SJSA1 (cell line): ENCODE results near the gene DDX50. TPM values are rescaled to one million over a fixed set of nuclear protein-coding genes. Genes with fewer than 3 reads are reported as not detected.
"Not testable (repeated sequence)": the region's sequence is repeated elsewhere in the genome, so short reads cannot be mapped to it uniquely, and the experiment has no call there.

Experiments used
- DNase-seq, 2 experiments: peaks; one replicate each; pipeline ENCODE4 v3.0.0-alpha.2; 2015 to 2020; ENCODE audit warnings: low spot score in 2 of 2, low read depth in 1 of 2
- H3K27ac ChIP-seq: fragments of 250-450 bp; sonication (Bioruptor Pico); 2 replicates; pipeline ENCODE4 v1.5.1; 2020; ENCODE audit warnings: mild to moderate bottlenecking, moderate library complexity
- H3K27me3 ChIP-seq: fragments of 250-450 bp; sonication (Bioruptor Pico); replicated peaks from 2 replicates; pipeline ENCODE4 v1.5.1; 2020; ENCODE audit warnings: mild to moderate bottlenecking, moderate library complexity
- H3K36me3 ChIP-seq: fragments of 250-450 bp; sonication (Bioruptor Pico); 2 replicates; pipeline ENCODE4 v1.5.1; 2020; ENCODE audit warnings: mild to moderate bottlenecking
- H3K4me1 ChIP-seq: fragments of 250-450 bp; sonication (Bioruptor Pico); replicated peaks from 2 replicates; pipeline ENCODE4 v1.6.1; 2021; ENCODE audit warnings: mild to moderate bottlenecking
- H3K4me3 ChIP-seq: fragments of 250-450 bp; sonication (Bioruptor Pico); 2 replicates; pipeline ENCODE4 v1.5.1; 2020; ENCODE audit warnings: mild to moderate bottlenecking
- H3K9me3 ChIP-seq: fragments of 250-450 bp; sonication (Bioruptor Pico); replicated peaks from 2 replicates; pipeline ENCODE4 v1.5.1; 2020; ENCODE audit warnings: mild to moderate bottlenecking
- total RNA-seq: library from RNA; depleted of rRNA; stranded (reverse); fragments of >200 nt; shearing (Covaris generic); gene quantifications from 2 replicates; pipeline ENCODE4 v1.2.3, GENCODE V29; 2014; rRNA removed

The DDX50 gene
- total RNA-seq, 1 experiment from 2014 or later, result 61.6 TPM

GRCh38 chr10:68979738-68980137, 78.6 kb downstream of the DDX50 start:
- H3K4me3 ChIP-seq, H3K27me3 ChIP-seq, H3K27ac ChIP-seq, H3K4me1 ChIP-seq, DNase-seq, H3K9me3 ChIP-seq: not testable (repeated sequence)
- peaks cover 95% of the 10 kb centered on the region for H3K36me3 ChIP-seq

GRCh38 chr10:68981074-68981473, 80.0 kb downstream of the DDX50 start:
- Histone ChIP-seq H3K27me3 (no peaks in the 10 kb centered on the region), H3K36me3 (peaks cover 91% of the 10 kb centered on the region), H3K9me3 (no peaks in the 10 kb centered on the region), H3K4me1 (no peaks in the 10 kb centered on the region), H3K27ac (no peak overlapping the region), H3K4me3 (no peak overlapping the region)
- DNase-seq, result no peak

GRCh38 chr10:68982389-68982788, 81.3 kb downstream of the DDX50 start:
- no peak overlapping the region for H3K27ac ChIP-seq
- H3K9me3 ChIP-seq, result no peaks in the 10 kb centered on the region
- peaks cover 78% of the 10 kb centered on the region for H3K36me3 ChIP-seq
- no peaks in the 10 kb centered on the region for H3K4me1 ChIP-seq
- no peak for DNase-seq
- H3K4me3 ChIP-seq, result no peak overlapping the region
- H3K27me3 ChIP-seq, result no peaks in the 10 kb centered on the region

GRCh38 chr10:68987611-68988010, 86.5 kb downstream of the DDX50 start:
- Histone ChIP-seq H3K4me3 (no peak overlapping the region), H3K27ac (no peak overlapping the region), H3K4me1 (peaks cover 14% of the 10 kb centered on the region), H3K36me3 (peaks cover 42% of the 10 kb centered on the region), H3K27me3 (no peaks in the 10 kb centered on the region), H3K9me3 (no peaks in the 10 kb centered on the region)
- no peak for DNase-seq

GRCh38 chr10:68988530-68989316, 87.6 kb downstream of the DDX50 start, which contains the start of gene KIFBP:
Gene KIFBP, plus strand, starts transcription at chr10:68988803. Its CDS starts 30 bp downstream, at chr10:68988833.
- Histone ChIP-seq H3K27ac (peak within 1 kb of the TSS; percentile 40), H3K36me3 (peaks cover 33% of the 10 kb centered on the region), H3K9me3 (no peaks in the 10 kb centered on the region), H3K4me3 (peak within 1 kb of the TSS; percentile 77), H3K27me3 (no peaks in the 10 kb centered on the region), H3K4me1 (peaks cover 18% of the 10 kb centered on the region)
- DNase-seq, result peak; percentile 94

GRCh38 chr10:68989317-68989990, 88.3 kb downstream of the DDX50 start:
- Histone ChIP-seq H3K4me3 (peak overlapping the region; percentile 77), H3K9me3 (no peaks in the 10 kb centered on the region), H3K27me3 (no peaks in the 10 kb centered on the region), H3K27ac (peak overlapping the region; percentile 40), H3K4me1 (peaks cover 18% of the 10 kb centered on the region), H3K36me3 (peaks cover 26% of the 10 kb centered on the region)
- DNase-seq, result no peak

GRCh38 chr10:68992636-68993440, 91.7 kb downstream of the DDX50 start:
- peaks cover 18% of the 10 kb centered on the region for H3K4me1 ChIP-seq
- no peaks in the 10 kb centered on the region for H3K27me3 ChIP-seq
- H3K27ac ChIP-seq, result peak overlapping the region; percentile 6; the same call in 1 of the 2 replicates
- H3K4me3 ChIP-seq, result no peak overlapping the region
- peak in 1 of 2 experiments; percentile 20 for DNase-seq
- H3K9me3 ChIP-seq, result no peaks in the 10 kb centered on the region
- H3K36me3 ChIP-seq, result peaks cover 15% of the 10 kb centered on the region; the same call in 1 of the 2 replicates

Other genes starting within 250 kb of the DDX50 start
- 48.1 and 55.2 TPM in 2 replicates for gene CCAR1, start 180.1 kb upstream of the DDX50 start, total RNA-seq
- 0.39 and 1.6 TPM in 2 replicates for gene STOX1, start 73.8 kb upstream of the DDX50 start, total RNA-seq
- 104 and 116 TPM in 2 replicates for gene DDX21, start 54.9 kb downstream of the DDX50 start, total RNA-seq
- gene KIFBP, start 87.5 kb downstream of the DDX50 start, total RNA-seq, result 65.4 and 73.4 TPM in 2 replicates
- 232 and 251 TPM in 2 replicates for gene SRGN, start 186.8 kb downstream of the DDX50 start, total RNA-seq
- gene VPS26A, start 222.9 kb downstream of the DDX50 start, total RNA-seq, result 18.6 and 24.0 TPM in 2 replicates